ENCODE results near the gene MEOX2. TPM values are rescaled to one million over a fixed set of nuclear protein-coding genes. Genes with fewer than 3 reads are reported as not detected.

The MEOX2 gene
- total RNA-seq, 4 donors from 2014 or later = 0.80 to 3.3 (median 1.3) TPM; not detected in 1

GRCh38 chr7:15651693-15652092 lies 34.8 kb downstream of the MEOX2 start:
- Histone ChIP-seq H3K27ac (no peak overlapping the region), H3K4me3 (no peak overlapping the region), H3K36me3 (no peaks in the 10 kb centered on the region), H3K27me3 (no peaks in the 10 kb centered on the region), H3K4me1 (no peaks in the 10 kb centered on the region), H3K9me3 (no peaks in the 10 kb centered on the region)
- no peak for DNase-seq
- TF ChIP-seq, protein P1, sequence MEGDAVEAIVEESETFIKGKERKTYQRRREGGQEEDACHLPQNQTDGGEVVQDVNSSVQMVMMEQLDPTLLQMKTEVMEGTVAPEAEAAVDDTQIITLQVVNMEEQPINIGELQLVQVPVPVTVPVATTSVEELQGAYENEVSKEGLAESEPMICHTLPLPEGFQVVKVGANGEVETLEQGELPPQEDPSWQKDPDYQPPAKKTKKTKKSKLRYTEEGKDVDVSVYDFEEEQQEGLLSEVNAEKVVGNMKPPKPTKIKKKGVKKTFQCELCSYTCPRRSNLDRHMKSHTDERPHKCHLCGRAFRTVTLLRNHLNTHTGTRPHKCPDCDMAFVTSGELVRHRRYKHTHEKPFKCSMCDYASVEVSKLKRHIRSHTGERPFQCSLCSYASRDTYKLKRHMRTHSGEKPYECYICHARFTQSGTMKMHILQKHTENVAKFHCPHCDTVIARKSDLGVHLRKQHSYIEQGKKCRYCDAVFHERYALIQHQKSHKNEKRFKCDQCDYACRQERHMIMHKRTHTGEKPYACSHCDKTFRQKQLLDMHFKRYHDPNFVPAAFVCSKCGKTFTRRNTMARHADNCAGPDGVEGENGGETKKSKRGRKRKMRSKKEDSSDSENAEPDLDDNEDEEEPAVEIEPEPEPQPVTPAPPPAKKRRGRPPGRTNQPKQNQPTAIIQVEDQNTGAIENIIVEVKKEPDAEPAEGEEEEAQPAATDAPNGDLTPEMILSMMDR (IDR thresholded peaks at IDR 0.05) = no peak
- TF ChIP-seq POLR2A (IDR thresholded peaks at IDR 0.05) = no peak

DNA sequence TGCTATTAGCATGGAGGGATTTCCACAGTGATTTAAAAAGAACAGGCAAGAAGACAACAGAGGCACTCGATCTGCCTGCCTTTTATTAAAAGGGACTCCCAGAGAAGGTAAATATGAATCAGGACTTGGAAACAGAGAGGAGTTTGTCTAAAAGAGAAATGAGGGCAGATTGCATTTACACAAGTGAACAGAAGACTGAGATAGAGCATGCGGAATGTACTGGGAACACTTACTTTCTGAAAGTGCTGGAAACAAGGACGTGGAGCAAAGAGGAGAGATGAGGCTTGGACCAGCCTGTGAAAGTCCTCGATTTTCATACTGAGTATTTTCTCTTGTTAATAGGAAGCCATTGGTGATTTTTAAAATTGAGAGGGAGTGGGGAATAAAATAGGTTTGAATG lies 35.7 kb downstream of the MEOX2 start:
- H3K27ac ChIP-seq = no peak overlapping the region
- H3K36me3 ChIP-seq = no peaks in the 10 kb centered on the region
- no peak for DNase-seq
- no peak overlapping the region for H3K4me3 ChIP-seq
- H3K27me3 ChIP-seq = no peaks in the 10 kb centered on the region
- no peak for TF ChIP-seq POLR2A (IDR thresholded peaks at IDR 0.05)
- TF ChIP-seq, protein P1 (IDR thresholded peaks at IDR 0.05) = no peak
- H3K4me1 ChIP-seq = no peaks in the 10 kb centered on the region
- H3K9me3 ChIP-seq = no peaks in the 10 kb centered on the region

DNA sequence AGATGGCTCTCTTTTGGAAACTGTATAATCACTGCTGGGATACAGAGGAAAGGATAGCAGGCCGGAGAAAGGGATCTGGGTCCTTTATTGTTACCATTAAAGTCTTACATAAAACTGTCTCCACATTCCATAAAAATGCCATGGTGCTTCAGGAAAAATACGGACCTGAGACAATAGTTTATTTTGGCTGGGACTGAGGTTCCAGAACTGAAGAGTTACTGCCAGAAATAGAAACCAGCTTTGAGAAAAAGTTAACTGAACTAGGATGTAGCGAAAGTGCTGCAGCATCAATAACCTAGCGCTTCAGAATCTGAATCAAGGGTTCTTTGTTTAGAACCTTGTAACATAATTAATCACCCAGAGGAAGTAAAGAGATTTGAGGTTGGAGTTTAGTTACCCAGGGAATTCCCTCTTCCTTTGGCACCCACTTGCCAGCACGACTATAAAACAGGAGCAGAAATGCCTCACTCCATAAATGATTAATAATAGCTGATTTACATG lies 38.0 kb downstream of the MEOX2 start:
- Histone ChIP-seq H3K9me3 (no peaks in the 10 kb centered on the region), H3K4me3 (no peak overlapping the region), H3K4me1 (no peaks in the 10 kb centered on the region), H3K27me3 (no peaks in the 10 kb centered on the region), H3K36me3 (no peaks in the 10 kb centered on the region), H3K27ac (no peak overlapping the region)
- no peak for DNase-seq
- TF ChIP-seq, protein P1 (IDR thresholded peaks at IDR 0.05) = no peak
- no peak for TF ChIP-seq POLR2A (IDR thresholded peaks at IDR 0.05)

GRCh38 chr7:15647309-15647708 lies 39.2 kb downstream of the MEOX2 start:
- no peaks in the 10 kb centered on the region for H3K4me1 ChIP-seq
- H3K27me3 ChIP-seq = no peaks in the 10 kb centered on the region
- H3K27ac ChIP-seq = no peak overlapping the region
- no peak for DNase-seq
- H3K36me3 ChIP-seq = no peaks in the 10 kb centered on the region
- no peaks in the 10 kb centered on the region for H3K9me3 ChIP-seq
- TF ChIP-seq, protein P1 (IDR thresholded peaks at IDR 0.05) = no peak
- TF ChIP-seq POLR2A (IDR thresholded peaks at IDR 0.05) = no peak
- H3K4me3 ChIP-seq = no peak overlapping the region

- Histone ChIP-seq H3K27ac (no peak overlapping the region), H3K27me3 (no peaks in the 10 kb centered on the region), H3K36me3 (no peaks in the 10 kb centered on the region), H3K4me3 (no peak overlapping the region), H3K9me3 (no peaks in the 10 kb centered on the region), H3K4me1 (no peaks in the 10 kb centered on the region)
- TF ChIP-seq, protein P1 (IDR thresholded peaks at IDR 0.05) = no peak
- no peak for TF ChIP-seq POLR2A (IDR thresholded peaks at IDR 0.05)
- no peak for DNase-seq
Observed at GRCh38 chr7:15643000-15643705, 43.3 kb downstream of the MEOX2 start.

Measured in Peyer's patch (tissue), 4 donors.